ENCODE results near the gene DCAF10. TPM values are rescaled to one million over a fixed set of nuclear protein-coding genes. Genes with fewer than 3 reads are reported as not detected.

The DCAF10 gene
- total and polyA plus RNA-seq, 2 donors from 2014 or later = 10.6 to 28.5 TPM

DNA sequence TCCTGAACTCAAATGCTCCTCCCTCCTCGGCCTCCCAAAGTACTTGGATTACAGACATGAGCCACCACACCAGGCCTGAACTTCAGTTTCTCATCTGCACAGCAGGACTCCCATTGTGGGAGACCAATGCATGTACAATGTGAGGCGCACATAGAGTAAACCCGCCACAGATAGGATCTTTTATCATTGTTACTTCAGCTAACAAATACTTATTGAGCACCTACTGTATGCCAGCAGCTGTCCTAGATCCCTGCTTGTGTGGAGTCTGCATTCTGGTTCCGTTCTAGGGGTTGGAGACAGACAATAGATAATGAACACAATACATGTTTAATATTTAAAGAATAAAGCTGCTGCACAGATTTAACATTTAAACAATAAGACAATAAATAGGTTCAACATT is 109.7 kb downstream of the DCAF10 start:
- H3K27me3 ChIP-seq (ENCODE audit: control insufficient read depth, insufficient read depth, low read length) = no peaks in the 10 kb centered on the region
- intact Hi-C loops (cut with DNase I) = loop anchor here (10.0 kb wide), 2 partner anchors 75 to 455 kb away; no protein-coding TSS in a partner anchor
- no peak for TF ChIP-seq CTCF (IDR thresholded peaks at IDR 0.05; ENCODE audit: borderline replicate concordance, extremely low read depth, insufficient read depth)
- no peaks in the 10 kb centered on the region for H3K9me3 ChIP-seq (ENCODE audit: control insufficient read depth in 2 of 3, insufficient read depth in 1 of 3, low read length in 3 of 3)
- FAIRE-seq (no peak), DNase-seq (no peak)
- H3K36me3 ChIP-seq (ENCODE audit: control insufficient read depth in 2 of 3, insufficient read depth in 3 of 3, low read length in 3 of 3) = no peaks in the 10 kb centered on the region
- peaks cover 0 to 11% (median 7%) of the 10 kb centered on the region in 3 donors for H3K4me1 ChIP-seq (ENCODE audit: control insufficient read depth in 2 of 3, insufficient read depth in 2 of 3, low read depth in 1 of 3, low read length in 3 of 3)
- no peak overlapping the region for H3K9ac ChIP-seq (ENCODE audit: low read length in 3 of 3)
- H3K4me3 ChIP-seq (ENCODE audit: low read length in 3 of 3) = no peak overlapping the region
- H3K27ac ChIP-seq (ENCODE audit: low read depth in 2 of 2, low read length in 2 of 2) = no peak overlapping the region

DNA sequence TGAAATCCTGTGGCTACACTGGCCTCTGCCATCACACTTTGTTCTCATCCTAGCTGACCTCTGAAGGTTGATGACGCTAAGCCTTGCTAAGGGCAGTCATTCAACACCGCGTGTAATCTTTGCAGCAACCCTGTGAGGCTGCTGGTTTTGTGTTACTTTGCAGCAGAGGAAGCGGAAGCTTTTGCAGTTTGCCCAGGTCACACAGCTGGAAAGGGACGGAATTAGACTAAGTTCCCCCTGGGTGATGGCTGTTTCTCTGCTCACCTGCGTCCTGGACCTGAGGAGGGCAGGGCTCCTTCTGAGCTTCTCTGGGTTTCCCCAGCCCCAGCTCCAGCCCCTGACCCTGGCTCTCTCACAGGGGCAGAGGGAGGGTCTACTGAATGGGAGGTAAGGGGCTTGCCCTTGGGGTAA is 110.7 kb downstream of the DCAF10 start:
- H3K36me3 ChIP-seq (ENCODE audit: control insufficient read depth in 2 of 3, insufficient read depth in 3 of 3, low read length in 3 of 3) = no peaks in the 10 kb centered on the region
- no peak overlapping the region for H3K9ac ChIP-seq (ENCODE audit: low read length in 3 of 3)
- H3K27me3 ChIP-seq (ENCODE audit: control insufficient read depth, insufficient read depth, low read length) = no peaks in the 10 kb centered on the region
- no peak for TF ChIP-seq CTCF (IDR thresholded peaks at IDR 0.05; ENCODE audit: borderline replicate concordance, extremely low read depth, insufficient read depth)
- H3K4me1 ChIP-seq (ENCODE audit: control insufficient read depth in 2 of 3, insufficient read depth in 2 of 3, low read depth in 1 of 3, low read length in 3 of 3) = peaks cover 0 to 14% (median 7%) of the 10 kb centered on the region in 3 donors
- no peak overlapping the region for H3K4me3 ChIP-seq (ENCODE audit: low read length in 3 of 3)
- DNase-seq (peak in 1 of 5 donors; percentile 44), FAIRE-seq (no peak)
- no peak overlapping the region for H3K27ac ChIP-seq (ENCODE audit: low read depth in 2 of 2, low read length in 2 of 2)
- intact Hi-C loops (cut with DNase I) = loop anchor here (10.0 kb wide), 2 partner anchors 74 to 454 kb away; no protein-coding TSS in a partner anchor
- no peaks in the 10 kb centered on the region for H3K9me3 ChIP-seq (ENCODE audit: control insufficient read depth in 2 of 3, insufficient read depth in 1 of 3, low read length in 3 of 3)

GRCh38 chr9:37913480-37914153 is 113.0 kb downstream of the DCAF10 start:
- peaks cover 0 to 14% (median 7%) of the 10 kb centered on the region in 3 donors for H3K4me1 ChIP-seq (ENCODE audit: control insufficient read depth in 2 of 3, insufficient read depth in 2 of 3, low read depth in 1 of 3, low read length in 3 of 3)
- DNase-seq (peak in 4 of 5 donors; percentile 92 to 94 (median 93)), FAIRE-seq (peak; percentile 3)
- peak overlapping the region in 1 of 2 donors; percentile 7 for H3K27ac ChIP-seq (ENCODE audit: low read depth in 2 of 2, low read length in 2 of 2)
- intact Hi-C loops (cut with DNase I) = loop anchor here (10.0 kb wide), 2 partner anchors 71 to 451 kb away; no protein-coding TSS in a partner anchor
- no peaks in the 10 kb centered on the region for H3K27me3 ChIP-seq (ENCODE audit: control insufficient read depth, insufficient read depth, low read length)
- peaks cover 0 to 2% (median 0%) of the 10 kb centered on the region in 3 donors for H3K36me3 ChIP-seq (ENCODE audit: control insufficient read depth in 2 of 3, insufficient read depth in 3 of 3, low read length in 3 of 3)
- peak; percentile 99 for TF ChIP-seq CTCF (IDR thresholded peaks at IDR 0.05; ENCODE audit: borderline replicate concordance, extremely low read depth, insufficient read depth)
- no peaks in the 10 kb centered on the region for H3K9me3 ChIP-seq (ENCODE audit: control insufficient read depth in 2 of 3, insufficient read depth in 1 of 3, low read length in 3 of 3)
- no peak overlapping the region for H3K9ac ChIP-seq (ENCODE audit: low read length in 3 of 3)
- H3K4me3 ChIP-seq (ENCODE audit: low read length in 3 of 3) = no peak overlapping the region

All from kidney (tissue), 14 donors.